ENCODE results near the gene MICAL2.

DNA sequence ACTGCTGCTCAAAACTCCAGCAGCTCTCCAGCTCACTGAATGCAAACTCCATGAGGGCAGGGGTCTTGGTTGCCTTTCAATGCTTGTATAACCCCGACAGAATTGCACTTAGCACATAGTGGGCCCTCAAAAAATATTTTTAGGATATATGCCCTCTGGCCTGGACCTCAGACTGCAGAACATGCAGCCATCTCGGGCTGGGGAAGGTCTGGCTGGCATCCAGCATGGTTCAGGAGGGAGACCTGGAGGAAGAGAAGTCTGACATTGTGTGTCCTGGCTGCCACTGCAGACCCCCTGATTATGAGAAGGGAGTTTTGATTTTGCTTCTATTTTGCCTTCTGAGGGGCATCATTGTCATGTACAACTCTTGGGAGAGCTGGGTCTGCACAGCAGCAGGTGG lies 157.5 kb downstream of the MICAL2 start:
- TF ChIP-seq HMG20B (CRISPR knock-in tag; conservative IDR thresholded peaks at IDR 0.05) (no peak), ZNF770 (CRISPR knock-in tag; IDR thresholded peaks at IDR 0.05) (no peak), MZF1 (CRISPR knock-in tag; IDR thresholded peaks at IDR 0.05; ENCODE audit: borderline replicate concordance) (no peak), PCBP2 (optimal IDR thresholded peaks at IDR 0.05; ENCODE audit: low read depth, low read length, poor library complexity, severe bottlenecking) (no peak)
- TF ChIP-seq, protein P1, sequence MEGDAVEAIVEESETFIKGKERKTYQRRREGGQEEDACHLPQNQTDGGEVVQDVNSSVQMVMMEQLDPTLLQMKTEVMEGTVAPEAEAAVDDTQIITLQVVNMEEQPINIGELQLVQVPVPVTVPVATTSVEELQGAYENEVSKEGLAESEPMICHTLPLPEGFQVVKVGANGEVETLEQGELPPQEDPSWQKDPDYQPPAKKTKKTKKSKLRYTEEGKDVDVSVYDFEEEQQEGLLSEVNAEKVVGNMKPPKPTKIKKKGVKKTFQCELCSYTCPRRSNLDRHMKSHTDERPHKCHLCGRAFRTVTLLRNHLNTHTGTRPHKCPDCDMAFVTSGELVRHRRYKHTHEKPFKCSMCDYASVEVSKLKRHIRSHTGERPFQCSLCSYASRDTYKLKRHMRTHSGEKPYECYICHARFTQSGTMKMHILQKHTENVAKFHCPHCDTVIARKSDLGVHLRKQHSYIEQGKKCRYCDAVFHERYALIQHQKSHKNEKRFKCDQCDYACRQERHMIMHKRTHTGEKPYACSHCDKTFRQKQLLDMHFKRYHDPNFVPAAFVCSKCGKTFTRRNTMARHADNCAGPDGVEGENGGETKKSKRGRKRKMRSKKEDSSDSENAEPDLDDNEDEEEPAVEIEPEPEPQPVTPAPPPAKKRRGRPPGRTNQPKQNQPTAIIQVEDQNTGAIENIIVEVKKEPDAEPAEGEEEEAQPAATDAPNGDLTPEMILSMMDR (CRISPR knock-in tag; IDR thresholded peaks at IDR 0.05) = no peak
